Activated T-helper 1 cell treated with Interleukin-2 at 50 U/mL for 16 hours (primary cell): ENCODE measurements around the gene LTA4H.
"Not testable (repeated sequence)": the region's sequence is repeated elsewhere in the genome, so short reads cannot be mapped to it uniquely, and the experiment has no call there.

Experiments
- DNase-seq: peaks from one replicate; pipeline ENCODE4 v3.0.0-alpha.2; 2020; ENCODE audit warnings: low read depth

The LTA4H gene

GRCh38 chr12:96035283-96036236 is at the start of gene LTA4H:
Gene LTA4H (minus strand): TSS chr12:96035587. CDS start chr12:96035519, 68 bp downstream.
- peak; percentile 91 for DNase-seq

DNA sequence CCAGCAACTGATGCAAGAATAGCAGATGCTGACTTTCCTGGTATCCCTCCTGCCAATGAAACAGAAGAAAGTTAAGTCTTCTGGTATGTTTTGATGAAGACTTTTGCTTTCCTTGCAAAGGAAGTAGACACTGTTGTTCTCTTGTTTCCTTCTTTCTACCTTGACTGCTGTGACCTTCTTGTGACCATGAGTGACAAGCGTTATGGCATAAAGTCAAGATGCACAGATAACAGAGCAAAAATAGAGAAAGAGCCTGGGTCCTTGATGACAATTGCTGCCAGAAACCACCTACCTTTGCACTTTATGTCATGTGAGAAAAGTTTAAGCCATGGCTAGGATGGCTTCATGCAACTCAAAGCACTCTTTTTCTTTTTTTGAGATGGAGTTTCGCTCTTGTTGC is 49.2 kb upstream of the LTA4H start:
- no peak for DNase-seq

- no peak for DNase-seq
Observed at GRCh38 chr12:96083020-96083719, 47.8 kb upstream of the LTA4H start.

GRCh38 chr12:96081596-96081995 is 46.2 kb upstream of the LTA4H start:
- DNase-seq: no peak

GRCh38 chr12:96078231-96079135 is 43.1 kb upstream of the LTA4H start:
- no peak for DNase-seq

- DNase-seq: no peak
Observed at GRCh38 chr12:96077081-96077480, 41.7 kb upstream of the LTA4H start.

DNA sequence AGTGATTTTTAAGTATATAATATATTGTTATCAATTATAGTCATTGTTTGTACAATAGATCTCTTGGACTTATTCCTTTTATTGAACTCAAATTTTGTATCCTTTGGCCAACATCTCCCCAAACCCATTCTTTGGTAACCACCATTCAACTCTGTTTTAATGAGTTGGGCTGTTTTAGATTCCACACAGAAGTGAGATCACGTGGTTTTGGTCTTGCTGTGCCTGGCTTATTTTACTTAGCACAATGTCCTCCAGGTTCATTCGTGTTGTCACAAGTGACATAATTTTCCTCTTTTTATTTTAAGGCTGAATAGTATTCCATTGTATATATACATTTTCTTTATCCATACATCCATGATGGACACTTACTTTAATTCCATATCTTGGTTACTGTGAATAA is 40.2 kb upstream of the LTA4H start:
- no peak for DNase-seq

DNA sequence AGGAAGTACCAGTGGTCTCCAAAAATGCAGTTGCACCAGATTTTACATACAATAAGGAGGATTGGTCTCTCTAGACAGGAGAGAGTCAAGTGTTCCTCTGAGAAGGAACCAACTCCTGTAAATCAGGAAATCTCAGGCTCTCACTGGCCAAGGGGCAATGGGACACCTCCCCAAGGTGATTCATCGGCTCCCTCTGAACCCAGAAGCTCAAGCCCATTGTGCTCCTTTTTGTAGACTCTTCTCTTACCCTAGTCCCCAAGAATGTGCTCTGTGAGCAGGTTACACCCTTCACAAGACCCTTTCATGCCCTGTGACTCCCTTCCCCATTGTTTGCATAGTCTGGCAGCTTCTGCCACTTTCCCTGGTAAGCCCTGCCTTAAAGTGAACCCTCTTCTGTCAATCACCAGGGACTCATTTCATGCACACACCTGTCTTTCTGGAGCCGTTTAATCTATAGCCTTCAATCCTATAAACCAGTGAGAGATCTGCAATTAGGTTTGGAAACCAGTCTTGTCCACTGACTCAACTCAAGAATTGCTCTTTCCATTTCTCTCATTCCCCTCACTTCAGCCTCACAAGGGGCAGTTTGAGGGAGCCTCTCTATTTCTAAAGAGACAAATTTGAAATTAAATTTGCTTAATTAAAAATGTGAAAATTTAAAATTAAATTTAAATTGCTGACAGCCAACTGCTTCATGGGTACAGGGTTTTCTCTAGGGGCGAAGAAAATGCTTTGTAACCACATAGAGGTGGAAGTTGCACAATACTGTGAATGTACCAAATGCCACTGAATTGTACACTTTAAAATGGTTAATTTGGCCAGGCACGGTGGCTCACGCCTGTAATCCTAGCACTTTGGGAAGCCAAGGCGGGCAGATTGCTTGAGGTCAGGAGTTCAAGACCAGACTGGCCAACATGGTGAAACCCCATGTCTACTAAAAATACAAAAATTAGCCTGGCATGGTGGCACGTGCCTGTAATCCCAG is 38.3 kb upstream of the LTA4H start:
- no peak for DNase-seq

GRCh38 chr12:96070670-96071279 is 35.4 kb upstream of the LTA4H start:
- no peak for DNase-seq

GRCh38 chr12:96069511-96070231 is 34.3 kb upstream of the LTA4H start:
- no peak for DNase-seq

DNA sequence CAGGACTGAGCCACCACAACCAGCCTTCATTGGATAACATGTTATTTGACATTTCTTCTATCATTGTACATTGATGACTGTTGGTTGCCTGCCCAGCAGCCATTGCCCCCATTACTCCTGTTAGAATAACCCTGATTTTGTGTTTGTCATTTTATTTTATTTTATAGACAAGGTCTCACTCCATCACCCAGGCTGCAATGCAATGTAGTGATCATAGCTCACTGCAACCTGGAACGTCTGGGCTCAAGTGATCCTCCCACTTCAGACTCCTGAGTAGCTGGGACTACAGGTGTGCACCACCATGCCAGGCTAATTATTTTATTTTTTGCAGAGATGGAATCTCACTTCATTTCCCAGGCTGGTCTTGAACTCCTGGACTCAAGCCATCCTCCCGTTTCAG is 33.2 kb upstream of the LTA4H start:
- no peak for DNase-seq

GRCh38 chr12:96068111-96068510 is 32.7 kb upstream of the LTA4H start:
- no peak for DNase-seq

GRCh38 chr12:96065776-96066175 is 30.4 kb upstream of the LTA4H start:
- DNase-seq: not testable (repeated sequence)

DNA sequence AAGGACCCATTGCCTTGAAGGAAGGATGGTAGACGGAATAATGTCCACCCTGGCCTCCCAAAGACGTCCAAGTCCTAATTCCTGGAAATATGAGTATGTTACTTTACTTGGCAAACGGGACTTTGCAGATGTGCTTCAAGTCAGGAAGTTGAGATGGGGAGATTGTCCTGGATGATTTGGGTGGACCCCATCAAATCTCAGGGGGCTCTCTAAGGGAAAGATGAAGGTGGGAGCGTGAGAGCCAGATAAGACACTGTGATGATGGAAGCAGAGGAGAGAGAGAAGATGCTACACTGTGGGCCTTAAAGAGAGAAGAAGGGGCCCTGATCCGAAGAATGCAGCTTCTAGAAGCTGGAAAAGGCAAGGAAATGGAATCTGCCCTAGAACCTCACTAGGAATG is 29.6 kb upstream of the LTA4H start:
- no peak for DNase-seq

- no peak for DNase-seq
Observed at GRCh38 chr12:96064271-96064670, 28.9 kb upstream of the LTA4H start.

DNA sequence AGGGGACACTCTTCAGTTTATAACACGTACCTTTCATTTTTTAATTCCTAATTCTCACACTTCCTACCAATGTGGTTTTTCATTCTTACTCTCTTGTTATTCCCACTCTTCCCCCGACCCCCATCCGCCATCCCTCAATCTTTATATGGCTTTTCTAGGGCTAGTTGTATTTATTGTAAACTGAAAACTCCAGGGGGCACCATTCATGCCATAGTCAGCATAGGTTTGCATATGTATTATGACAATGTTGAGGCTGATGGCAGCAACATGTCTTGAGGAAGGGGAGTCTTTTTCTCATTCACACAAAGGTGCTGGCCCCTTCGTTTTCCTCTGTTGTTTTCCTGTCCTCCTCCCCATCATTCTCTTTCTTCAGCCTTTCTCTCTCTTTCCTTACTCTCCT is 27.7 kb upstream of the LTA4H start:
- DNase-seq: no peak

- DNase-seq: peak; percentile 49
Observed at GRCh38 chr12:96061864-96062453, 26.6 kb upstream of the LTA4H start.

- DNase-seq: no peak
Observed at GRCh38 chr12:96061323-96061722, 25.9 kb upstream of the LTA4H start.

DNA sequence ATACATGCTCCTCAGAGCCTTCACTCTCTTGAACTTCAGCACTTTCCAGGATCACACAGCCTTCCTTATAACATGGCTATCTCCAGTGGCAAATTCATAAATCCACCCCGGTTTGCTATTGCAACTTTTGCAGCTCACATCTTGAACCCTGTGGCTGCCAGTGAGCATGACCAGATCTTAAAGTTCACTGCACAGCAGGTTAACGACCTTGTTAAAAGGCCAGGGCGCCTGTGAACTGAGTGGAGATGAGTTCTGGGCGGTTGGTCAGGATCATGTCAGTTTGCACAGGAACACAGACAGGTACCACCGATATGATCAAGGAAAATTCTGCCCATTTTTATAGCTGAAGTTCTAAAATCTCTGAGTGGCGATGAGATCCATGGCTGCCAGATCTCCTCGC is 24.7 kb upstream of the LTA4H start:
- no peak for DNase-seq
